Upper lobe of left lung (tissue), 6 donors: ENCODE data around the gene TAGLN2. TPM values are rescaled to one million over a fixed set of nuclear protein-coding genes. Genes with fewer than 3 reads are reported as not detected.

Experiments used
- ATAC-seq, 2 donors: fragments of 200-7000 bp; cut with Tn5 transposase; one replicate each; pipeline ENCODE4 v1.9.1; 2022; ENCODE audit warnings: mild to moderate bottlenecking in 2 of 2, moderate library complexity in 2 of 2; ENCODE audit not compliant: low FRiP score in 2 of 2
- DNase-seq, 2 donors: peaks; one replicate each; pipeline ENCODE4 v3.0.0-alpha.2; 2019 to 2020
- H3K27ac ChIP-seq, 4 donors: fragments of 200-600 bp; sonication (generic); one replicate each; pipeline ENCODE4 v1.5.1; 2016 to 2019
- H3K27me3 ChIP-seq, 4 donors: fragments of 200-600 bp; sonication (generic); one replicate each; pipeline ENCODE4 v1.5.1; 2017 to 2019
- H3K36me3 ChIP-seq, 4 donors: fragments of 200-600 bp; sonication (generic); one replicate each; pipeline ENCODE4 v1.5.1; 2016 to 2019
- H3K4me1 ChIP-seq, 4 donors: fragments of 200-600 bp; sonication (generic); one replicate each; pipeline ENCODE4 v1.5.1; 2018 to 2019
- H3K4me3 ChIP-seq, 4 donors: fragments of 200-600 bp; sonication (generic); one replicate each; pipeline ENCODE4 v1.5.1; 2017 to 2019; ENCODE audit warnings: mild to moderate bottlenecking in 2 of 4, moderate library complexity in 1 of 4
- H3K9me3 ChIP-seq, 4 donors: fragments of 200-600 bp; sonication (generic); one replicate each; pipeline ENCODE4 v1.5.1; 2018 to 2019
- EP300 ChIP-seq, 4 donors: sonication (generic); formaldehyde crosslinking; IDR thresholded peaks; one replicate each; pipeline ENCODE4 v1.5.1; 2017; ENCODE audit warnings: antibody characterized with exemption in 4 of 4, control low read depth in 2 of 4
- POLR2A ChIP-seq, 4 donors: fragments of 450-650 bp; IDR thresholded peaks; one replicate each; pipeline ENCODE4 v1.5.1; 2016 to 2017; ENCODE audit warnings: antibody characterized with exemption in 4 of 4, mild to moderate bottlenecking in 2 of 4
- POLR2AphosphoS5 ChIP-seq, 2 donors: sonication (generic); formaldehyde crosslinking; IDR thresholded peaks; one replicate each; pipeline ENCODE4 v1.5.1; 2017; ENCODE audit warnings: antibody characterized with exemption in 2 of 2
- WGBS, 2 donors: methylation state at CpG; one replicate each; pipeline ENCODE4 v1.1.5; 2017 to 2018; 5-methylcytosine and 5-hydroxymethylcytosine counted together
- total RNA-seq, 6 donors: library from RNA; depleted of rRNA in 4 of 6; stranded (reverse); fragments of >200 nt in 4 of 6; gene quantifications; one replicate each; pipeline versions ENCODE4 v1.1.0 to v1.2.1, GENCODE V29; 2016 to 2021
- TF ChIP-seq, protein P1 (sequence below), 6 experiments: fragments of 450-650 bp in 4 of 6; fragments of 200-600 bp in 2 of 6; sonication (generic) in 2 of 6; IDR thresholded peaks; one replicate each; pipeline ENCODE4 v1.5.1; 2016 to 2019; ENCODE audit warnings: antibody characterized with exemption in 6 of 6
- donor health status: DM: no; HTN: no; CAD: no; lungs with moderate emphysema.
- donor health status: DM: no; HTN: yes; CAD: no; lungs with severe emphysema.

Gene TAGLN2
- total RNA-seq, 6 donors from 2014 or later = 167 to 1,014 (median 605) TPM

GRCh38 chr1:159932296-159933285 is 7.3 kb upstream of the TAGLN2 start:
- 85 to 88% methylated on average over 9 to 16 of the region's 16 CpGs for WGBS, 2 donors
- no peaks in the 10 kb centered on the region for H3K27me3 ChIP-seq
- no peak overlapping the region for H3K27ac ChIP-seq
- no peak overlapping the region for H3K4me3 ChIP-seq
- H3K4me1 ChIP-seq = peaks cover 12 to 19% (median 16%) of the 10 kb centered on the region in 4 donors
- ATAC-seq (no peak), DNase-seq (peak in 1 of 2 donors; percentile 68)
- TF ChIP-seq, protein P1, sequence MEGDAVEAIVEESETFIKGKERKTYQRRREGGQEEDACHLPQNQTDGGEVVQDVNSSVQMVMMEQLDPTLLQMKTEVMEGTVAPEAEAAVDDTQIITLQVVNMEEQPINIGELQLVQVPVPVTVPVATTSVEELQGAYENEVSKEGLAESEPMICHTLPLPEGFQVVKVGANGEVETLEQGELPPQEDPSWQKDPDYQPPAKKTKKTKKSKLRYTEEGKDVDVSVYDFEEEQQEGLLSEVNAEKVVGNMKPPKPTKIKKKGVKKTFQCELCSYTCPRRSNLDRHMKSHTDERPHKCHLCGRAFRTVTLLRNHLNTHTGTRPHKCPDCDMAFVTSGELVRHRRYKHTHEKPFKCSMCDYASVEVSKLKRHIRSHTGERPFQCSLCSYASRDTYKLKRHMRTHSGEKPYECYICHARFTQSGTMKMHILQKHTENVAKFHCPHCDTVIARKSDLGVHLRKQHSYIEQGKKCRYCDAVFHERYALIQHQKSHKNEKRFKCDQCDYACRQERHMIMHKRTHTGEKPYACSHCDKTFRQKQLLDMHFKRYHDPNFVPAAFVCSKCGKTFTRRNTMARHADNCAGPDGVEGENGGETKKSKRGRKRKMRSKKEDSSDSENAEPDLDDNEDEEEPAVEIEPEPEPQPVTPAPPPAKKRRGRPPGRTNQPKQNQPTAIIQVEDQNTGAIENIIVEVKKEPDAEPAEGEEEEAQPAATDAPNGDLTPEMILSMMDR (IDR thresholded peaks at IDR 0.05) = no peak
- TF ChIP-seq POLR2A (IDR thresholded peaks at IDR 0.05) (no peak), POLR2AphosphoS5 (IDR thresholded peaks at IDR 0.05) (no peak), EP300 (IDR thresholded peaks at IDR 0.05) (no peak)
- H3K9me3 ChIP-seq = no peaks in the 10 kb centered on the region
- no peaks in the 10 kb centered on the region for H3K36me3 ChIP-seq

- no peaks in the 10 kb centered on the region for H3K36me3 ChIP-seq
- 100% methylated on average over 2 to 3 of the region's 3 CpGs for WGBS, 2 donors
- H3K4me3 ChIP-seq = no peak overlapping the region
- H3K27ac ChIP-seq = no peak overlapping the region
- no peaks in the 10 kb centered on the region for H3K9me3 ChIP-seq
- ATAC-seq (no peak), DNase-seq (no peak)
- H3K27me3 ChIP-seq = no peaks in the 10 kb centered on the region
- peaks cover 8 to 11% (median 9%) of the 10 kb centered on the region in 4 donors for H3K4me1 ChIP-seq
- TF ChIP-seq POLR2AphosphoS5 (IDR thresholded peaks at IDR 0.05) (no peak), EP300 (IDR thresholded peaks at IDR 0.05) (no peak), POLR2A (IDR thresholded peaks at IDR 0.05) (no peak)
- TF ChIP-seq, protein P1 (IDR thresholded peaks at IDR 0.05) = no peak
These were observed 6.5 kb upstream of the TAGLN2 start for GRCh38 chr1:159931795-159932173.

GRCh38 chr1:159931101-159931794 is 5.9 kb upstream of the TAGLN2 start:
- no peak for TF ChIP-seq POLR2AphosphoS5 (IDR thresholded peaks at IDR 0.05)
- TF ChIP-seq POLR2A (IDR thresholded peaks at IDR 0.05) = no peak
- no peak for TF ChIP-seq EP300 (IDR thresholded peaks at IDR 0.05)
- TF ChIP-seq, protein P1 (IDR thresholded peaks at IDR 0.05) = no peak
- no peaks in the 10 kb centered on the region for H3K36me3 ChIP-seq
- no peak overlapping the region for H3K4me3 ChIP-seq
- WGBS, 2 donors = 83 to 93% methylated on average over 1 to 13 of the region's 13 CpGs
- ATAC-seq (no peak), DNase-seq (peak in 1 of 2 donors; percentile 47)
- peaks cover 4 to 7% (median 5%) of the 10 kb centered on the region in 4 donors for H3K4me1 ChIP-seq
- no peaks in the 10 kb centered on the region for H3K27me3 ChIP-seq
- H3K27ac ChIP-seq = no peak overlapping the region
- no peaks in the 10 kb centered on the region for H3K9me3 ChIP-seq

DNA sequence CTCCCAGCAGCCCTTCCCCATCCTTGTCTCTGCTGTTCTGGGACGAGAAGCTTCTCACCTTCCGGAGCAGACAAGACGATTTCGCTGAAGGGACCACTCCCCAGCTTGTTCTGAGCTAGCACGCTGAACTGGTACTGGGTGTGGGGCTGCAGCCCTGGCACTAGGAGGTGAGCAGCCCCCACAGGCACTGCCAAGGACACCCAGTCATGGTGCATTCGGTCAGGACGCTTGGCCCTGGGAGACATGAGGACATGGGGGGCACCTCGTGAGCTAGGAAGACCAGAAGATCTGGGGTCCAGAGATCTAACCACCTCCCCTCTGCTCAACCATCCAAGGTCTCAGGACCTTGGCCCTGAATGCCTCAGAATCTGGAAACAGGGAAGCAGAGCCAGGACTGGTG is 5.3 kb upstream of the TAGLN2 start:
- WGBS, 2 donors = 95% methylated on average over 6 to 8 of the region's 8 CpGs
- TF ChIP-seq POLR2A (IDR thresholded peaks at IDR 0.05) = no peak
- H3K4me3 ChIP-seq = no peak overlapping the region

GRCh38 chr1:159930216-159930615 is 4.9 kb upstream of the TAGLN2 start:
- no peaks in the 10 kb centered on the region for H3K27me3 ChIP-seq
- no peaks in the 10 kb centered on the region for H3K9me3 ChIP-seq
- H3K36me3 ChIP-seq = no peaks in the 10 kb centered on the region
- 86 to 93% methylated on average over 10 to 11 of the region's 11 CpGs for WGBS, 2 donors
- DNase-seq (peak in 1 of 2 donors; percentile 46), ATAC-seq (no peak)
- peaks cover 7 to 8% (median 7%) of the 10 kb centered on the region in 4 donors for H3K4me1 ChIP-seq
- TF ChIP-seq, protein P1 (IDR thresholded peaks at IDR 0.05) = no peak
- no peak for TF ChIP-seq POLR2A (IDR thresholded peaks at IDR 0.05)
- TF ChIP-seq EP300 (IDR thresholded peaks at IDR 0.05) = no peak
- no peak for TF ChIP-seq POLR2AphosphoS5 (IDR thresholded peaks at IDR 0.05)
- H3K4me3 ChIP-seq = no peak overlapping the region
- no peak overlapping the region for H3K27ac ChIP-seq

More for the DNA sequence above, 5.3 kb upstream of the TAGLN2 start:
- Histone ChIP-seq H3K27ac (no peak overlapping the region), H3K27me3 (no peaks in the 10 kb centered on the region), H3K36me3 (no peaks in the 10 kb centered on the region), H3K4me1 (peaks cover 7 to 8% (median 7%) of the 10 kb centered on the region in 4 donors), H3K9me3 (no peaks in the 10 kb centered on the region)
- ATAC-seq (no peak), DNase-seq (no peak)
